Activated gamma-delta T cell (primary cell): ENCODE results near the gene PTH2.
"Not testable (repeated sequence)": the region's sequence is repeated elsewhere in the genome, so short reads cannot be mapped to it uniquely, and the experiment has no call there.

Experiments used
- DNase-seq: peaks from one replicate; lab custom pipeline; 2025; lab: John Stamatoyannopoulos, UW

Gene PTH2

DNA sequence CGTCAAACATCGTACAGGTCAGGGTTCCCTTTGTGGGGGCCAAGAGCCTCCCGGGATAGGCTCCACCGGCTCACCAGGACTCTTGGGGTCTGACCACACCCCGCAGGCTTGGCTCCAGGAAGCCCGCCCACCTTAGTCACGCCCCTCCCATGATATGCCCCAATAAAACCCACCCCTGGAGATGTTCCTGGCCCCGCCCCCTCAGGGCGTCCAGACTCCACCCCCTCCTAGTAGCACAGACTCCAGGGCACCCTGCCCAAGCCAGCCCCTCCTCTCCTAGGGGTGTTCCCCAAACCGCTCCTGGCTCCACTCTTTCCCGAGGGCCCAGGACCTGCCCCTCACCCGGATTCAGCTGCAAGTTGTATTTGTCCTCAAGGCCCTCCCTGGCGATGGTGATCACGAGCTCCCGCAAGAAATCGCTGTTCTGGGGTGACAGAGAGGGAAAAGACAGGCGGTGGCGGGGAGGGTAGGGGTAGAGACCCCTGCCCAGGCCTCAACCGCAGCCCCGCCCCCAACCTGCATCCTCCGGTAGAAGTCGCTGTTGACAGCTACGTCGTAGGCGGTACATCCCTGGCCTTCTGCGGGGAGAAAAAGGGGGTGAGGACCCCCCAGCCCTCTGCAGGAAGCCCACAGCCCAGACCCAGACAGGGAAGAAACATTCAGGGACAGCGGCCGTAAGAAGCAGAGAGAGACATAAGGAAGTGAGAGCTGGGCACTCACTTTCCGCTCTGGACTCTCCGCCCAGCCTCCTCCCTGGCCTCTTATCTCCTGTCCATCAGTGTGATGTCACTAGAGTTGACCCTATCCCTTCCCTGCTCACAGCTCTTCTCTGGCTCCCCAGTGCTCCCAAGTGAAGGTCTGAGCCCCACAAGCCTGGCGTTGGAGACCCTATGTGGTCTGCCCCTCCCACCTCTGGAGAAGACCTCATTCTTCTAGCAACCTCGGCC lies 24.5 kb upstream of the PTH2 start:
- DNase-seq, result no peak

DNA sequence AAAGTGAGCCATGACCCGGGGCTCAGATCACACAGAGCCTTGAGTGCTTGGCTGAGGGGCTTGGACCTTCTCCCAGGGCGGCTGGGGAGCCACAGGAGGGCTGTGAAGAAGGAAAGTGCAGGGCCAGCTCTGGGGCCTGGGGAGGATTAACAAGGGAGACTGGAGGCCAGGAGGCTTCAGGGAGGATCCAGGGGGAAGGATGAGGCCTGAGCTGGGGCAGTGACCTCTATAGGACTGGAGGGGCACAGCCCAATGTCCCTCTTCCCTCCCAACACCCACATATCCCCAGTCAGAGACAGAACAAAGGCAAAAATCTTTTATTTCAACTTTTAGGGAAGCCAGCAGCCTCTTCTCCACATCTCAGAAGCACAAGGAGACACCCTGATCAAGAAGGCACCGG lies 22.8 kb upstream of the PTH2 start:
- DNase-seq, result no peak

GRCh38 chr19:49444100-49444700 lies 21.0 kb upstream of the PTH2 start:
- DNase-seq, result not testable (repeated sequence)

GRCh38 chr19:49443366-49444099 lies 20.3 kb upstream of the PTH2 start:
- DNase-seq, result peak; percentile 79

- DNase-seq, result no peak
Observed at GRCh38 chr19:49442771-49443365, 19.6 kb upstream of the PTH2 start.

DNA sequence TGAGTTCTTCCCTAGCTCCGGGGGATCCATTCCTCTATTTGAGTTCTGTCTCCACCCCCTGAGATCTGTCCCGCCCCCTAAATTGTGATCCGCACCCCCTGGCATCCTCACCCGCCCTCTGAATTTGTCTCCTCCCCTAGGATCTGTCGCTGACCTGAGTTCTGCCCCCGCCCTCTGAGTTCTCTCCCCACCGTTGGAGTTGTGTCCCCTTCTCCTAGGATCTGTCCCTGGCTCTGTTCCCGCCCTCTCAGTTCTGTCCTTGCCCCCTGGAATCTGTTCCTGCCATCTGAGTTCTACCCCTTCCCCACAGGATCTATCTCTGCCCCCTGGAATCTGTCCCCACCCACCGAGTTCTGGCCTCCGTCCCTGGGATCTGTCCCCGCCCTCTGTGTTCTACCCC lies 19.1 kb upstream of the PTH2 start:
- DNase-seq, result no peak

DNA sequence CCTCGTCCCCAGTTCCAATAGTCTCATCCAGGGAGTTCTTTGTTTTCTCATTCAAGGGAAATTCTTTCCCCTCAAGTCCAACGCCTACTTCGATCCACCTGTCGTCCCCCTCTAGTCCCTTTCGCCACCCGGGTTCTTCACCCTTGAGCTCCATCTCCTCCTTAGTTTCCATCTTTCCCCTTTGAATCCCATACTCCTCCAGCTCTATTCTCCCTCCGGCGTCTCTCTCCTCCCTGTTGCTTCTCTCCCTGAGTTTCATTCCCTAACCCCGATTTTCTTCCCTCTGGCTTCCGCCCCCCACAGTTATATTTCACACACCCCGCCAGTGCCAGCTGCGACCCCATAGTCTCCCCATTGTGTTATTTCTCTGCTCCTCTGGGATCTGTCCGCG lies 18.7 kb upstream of the PTH2 start:
- no peak for DNase-seq

DNA sequence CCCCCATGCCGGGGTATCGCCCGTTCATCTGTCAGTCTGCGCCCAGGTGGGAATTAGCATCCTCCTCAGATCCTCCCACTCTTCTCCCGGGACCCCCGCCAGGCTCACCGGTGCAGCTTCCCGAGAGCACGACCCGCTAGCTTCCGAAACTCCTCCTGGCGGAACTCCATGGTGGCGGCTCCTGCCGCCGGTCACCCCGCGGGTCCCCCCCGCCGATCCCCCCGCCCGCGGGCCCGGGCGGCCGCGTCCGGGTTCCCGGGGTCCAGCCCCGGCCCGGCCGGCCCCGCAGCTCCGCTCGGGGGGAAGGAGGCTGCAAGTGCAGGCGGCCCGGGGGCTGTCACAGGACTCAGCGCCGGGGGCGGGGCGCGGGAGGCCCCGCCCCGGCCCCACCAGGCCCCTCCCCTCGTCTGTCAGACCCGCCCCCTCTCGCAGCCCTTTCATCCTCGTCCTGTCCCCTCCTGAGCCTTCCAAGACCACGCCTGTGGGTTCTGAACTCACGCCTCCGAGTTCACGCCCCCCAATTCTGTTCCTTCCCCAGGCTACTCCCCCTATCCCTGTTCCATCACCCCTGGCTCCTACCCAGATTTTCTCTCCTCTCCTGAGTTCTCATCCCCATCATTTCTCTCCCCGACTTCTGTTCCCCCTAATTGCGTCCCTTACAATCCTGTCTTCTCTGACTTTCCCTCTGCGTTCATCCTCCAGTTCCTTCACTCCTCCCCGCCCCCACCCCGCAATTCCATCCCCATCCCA lies 18.1 kb upstream of the PTH2 start, which contains the start of gene SLC17A7:
TSS of gene SLC17A7 (minus strand) at position 318 of the 750 bp plus-strand sequence. CDS start at position 170, 148 bp downstream.
- DNase-seq, result peak; percentile 35

DNA sequence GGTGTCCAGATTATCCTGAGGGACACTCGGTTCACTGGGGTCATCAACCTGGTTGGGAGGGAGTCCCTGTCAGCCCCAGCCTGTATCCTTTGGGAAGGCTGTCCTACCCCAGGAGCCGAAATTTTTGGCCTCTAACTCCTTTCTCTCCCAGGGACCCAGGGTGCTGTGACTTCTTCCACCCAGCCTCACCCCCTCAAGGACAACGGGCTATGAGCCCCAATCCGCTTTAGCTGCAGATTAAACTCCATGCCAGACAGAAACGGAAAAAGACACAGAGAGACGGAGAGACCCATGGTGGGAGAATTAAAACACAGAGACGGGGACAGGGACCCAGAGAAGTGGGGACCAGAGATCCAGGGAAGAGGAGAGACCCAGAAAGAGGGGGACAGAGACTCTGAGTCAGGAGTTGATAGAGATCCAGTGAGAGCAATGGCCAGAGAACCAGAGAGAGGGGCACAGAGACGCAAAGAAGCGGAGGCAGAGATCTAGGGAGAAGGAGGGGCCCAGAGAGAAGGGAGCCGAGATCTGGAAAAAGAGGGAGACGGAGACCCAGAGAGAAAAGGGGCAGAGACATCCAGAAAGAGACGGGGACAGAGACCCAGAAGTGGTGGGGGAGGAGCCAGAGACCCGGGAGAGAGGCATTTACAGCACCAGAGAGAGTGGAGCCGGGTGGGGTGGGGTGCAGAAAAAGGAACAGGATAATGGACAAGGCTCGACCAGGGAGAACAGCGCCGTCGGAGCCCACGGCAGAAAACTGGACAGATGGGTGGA lies 17.4 kb upstream of the PTH2 start:
- DNase-seq, result no peak

DNA sequence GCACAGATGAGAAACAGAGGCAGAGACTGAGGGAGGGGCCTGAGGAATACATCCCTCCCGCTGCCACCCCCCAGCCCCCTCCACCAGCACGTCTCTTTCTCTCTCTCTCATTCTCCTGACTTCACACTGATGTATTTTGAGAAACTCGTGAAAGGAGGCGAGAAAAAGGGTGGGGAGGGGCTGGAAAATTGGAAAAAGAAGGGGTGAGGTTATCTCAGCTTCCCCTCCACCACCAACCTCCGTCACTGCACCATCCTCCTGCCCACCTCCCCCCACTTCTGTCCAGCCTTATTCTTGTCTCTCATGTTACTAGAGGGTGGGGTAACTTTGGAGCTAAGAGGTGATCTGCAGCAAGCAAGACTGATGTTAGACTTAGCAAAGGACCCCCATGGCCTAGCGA lies 16.6 kb upstream of the PTH2 start:
- no peak for DNase-seq

DNA sequence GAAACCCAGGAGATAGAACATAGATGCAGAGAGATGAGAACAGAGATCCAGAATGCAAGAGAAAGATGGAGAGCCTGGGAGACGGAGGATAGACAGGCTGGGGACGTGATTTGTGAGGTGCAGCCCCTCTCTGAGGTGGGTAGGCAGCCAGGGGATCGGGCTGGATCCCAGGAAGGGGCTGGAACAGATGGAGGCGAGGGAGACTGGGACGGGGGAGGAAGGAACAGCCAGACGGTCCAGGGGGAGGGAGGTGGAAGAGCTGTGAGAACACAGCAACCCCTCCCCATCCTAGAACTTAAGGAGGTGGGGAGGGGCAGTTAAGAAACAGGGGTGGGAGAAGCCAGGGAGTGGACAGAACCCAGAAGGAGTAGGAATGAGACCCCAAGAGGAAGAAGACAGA lies 15.0 kb upstream of the PTH2 start:
- no peak for DNase-seq

- DNase-seq, result no peak
Observed at GRCh38 chr19:49437231-49437630, 14.0 kb upstream of the PTH2 start.

GRCh38 chr19:49436381-49437017 lies 13.3 kb upstream of the PTH2 start:
- no peak for DNase-seq

DNA sequence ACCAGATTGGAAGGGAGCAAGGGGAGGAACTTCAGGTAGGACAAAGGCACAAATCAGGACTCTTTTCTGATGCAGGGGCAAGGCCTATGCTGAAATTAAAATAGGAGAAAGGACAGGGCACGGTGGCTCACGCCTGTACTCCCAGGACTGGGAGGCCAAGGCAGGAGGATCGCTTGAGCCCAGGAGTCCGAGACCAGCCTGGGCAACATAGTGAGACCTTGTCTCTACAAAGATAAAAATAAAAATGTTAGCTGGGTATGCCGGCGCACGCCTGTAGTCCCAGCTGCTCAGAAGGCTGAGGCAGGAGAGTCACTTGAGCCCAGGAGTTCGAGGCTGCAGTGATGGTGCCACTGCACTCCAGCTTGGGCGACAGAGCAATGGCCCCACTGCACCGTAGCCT lies 12.4 kb upstream of the PTH2 start:
- DNase-seq, result no peak

GRCh38 chr19:49434907-49435583 lies 11.8 kb upstream of the PTH2 start:
- DNase-seq, result no peak

- no peak for DNase-seq
Observed at GRCh38 chr19:49433240-49433901, 10.1 kb upstream of the PTH2 start.

DNA sequence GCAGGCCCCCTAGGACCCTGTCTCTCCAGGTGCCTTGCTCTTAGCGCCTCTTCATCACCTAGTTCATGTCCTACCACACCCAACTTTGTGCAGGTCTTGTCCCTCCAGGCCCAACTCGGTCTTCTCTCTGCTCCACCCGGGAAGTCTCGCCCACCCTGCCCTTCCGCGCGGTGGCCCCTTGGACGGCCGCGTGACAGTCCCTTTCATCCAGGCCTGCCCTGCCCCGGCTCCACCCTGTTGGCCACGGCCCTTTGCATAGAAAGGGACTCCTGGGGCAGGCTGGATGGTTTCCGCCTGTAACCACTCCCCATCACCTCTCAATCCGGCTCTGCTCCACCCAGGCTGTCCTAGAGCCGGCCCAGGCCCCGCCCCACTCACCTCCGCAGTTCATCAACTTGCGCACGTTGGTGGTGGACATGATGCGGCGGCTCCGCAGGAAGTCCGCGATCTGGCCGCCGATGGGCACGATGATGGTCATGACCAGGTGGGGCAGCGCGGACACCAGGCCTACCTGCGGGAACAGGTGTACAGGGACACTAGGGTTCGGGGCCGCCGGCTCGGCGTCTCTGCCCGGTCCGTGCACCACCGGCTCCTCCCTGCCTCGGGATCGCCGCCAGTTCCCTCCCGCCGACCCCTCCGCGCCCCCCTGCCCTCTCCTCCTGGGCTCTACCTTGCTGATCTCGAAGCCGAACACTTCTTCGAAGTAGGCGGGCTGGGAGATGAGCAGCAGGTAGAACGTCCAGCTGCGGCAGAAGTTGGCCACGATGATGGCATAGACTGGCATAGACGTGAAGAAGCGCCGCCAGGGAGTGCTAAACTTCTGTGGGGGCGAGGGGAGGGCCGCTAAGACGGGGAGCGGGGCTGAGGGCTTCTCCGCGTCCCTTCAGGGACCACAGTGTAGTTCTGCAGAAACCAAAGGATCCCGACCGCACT lies 9.2 kb upstream of the PTH2 start:
- no peak for DNase-seq

DNA sequence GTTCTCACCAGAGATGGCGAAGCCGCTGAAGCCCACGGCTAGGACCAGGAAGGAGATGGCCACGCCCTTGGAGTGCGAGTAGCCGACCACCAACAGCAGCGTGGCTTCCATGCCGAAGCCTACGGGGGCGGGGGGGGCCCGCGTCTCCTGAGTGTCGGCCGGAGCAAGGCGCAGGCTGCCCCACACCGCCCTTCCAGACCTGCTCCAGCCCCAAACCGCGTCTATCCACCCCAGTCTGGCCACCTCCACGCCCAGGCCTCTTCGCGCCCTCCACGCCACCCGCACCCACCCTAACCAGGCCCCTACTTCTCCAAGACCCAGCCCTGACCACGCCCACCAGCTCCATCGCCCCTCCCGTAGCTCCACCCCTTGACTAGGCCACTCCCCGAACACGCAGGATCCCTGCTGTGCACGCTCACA lies 8.1 kb upstream of the PTH2 start:
- DNase-seq, result no peak
